ENCODE data around the gene HSPG2.
A peak's percentile ranks its signal among the peaks of the same experiment; 100 is the strongest.
"Not testable (repeated sequence)": the region's sequence is repeated elsewhere in the genome, so short reads cannot be mapped to it uniquely, and the experiment has no call there.

Gene HSPG2

GRCh38 chr1:21779613-21780521 is 157.2 kb downstream of the HSPG2 start:
- Histone ChIP-seq H3K36me3 (ENCODE audit: low read length) (no peaks in the 10 kb centered on the region), H3K4me2 (ENCODE audit: low read depth, low read length, poor library complexity, severe bottlenecking) (peak overlapping the region; percentile 39), H4K20me1 (ENCODE audit: low read depth, low read length) (peaks cover 4% of the 10 kb centered on the region; the same call in 1 of the 2 replicates), H3F3A (ENCODE audit: insufficient read depth) (peaks cover 4% of the 10 kb centered on the region; the same call in 1 of the 2 replicates), H3K4me3 (ENCODE audit: insufficient read depth, low read length, poor library complexity, severe bottlenecking) (peak overlapping the region; percentile 6), H3K27ac (ENCODE audit: low read depth, low read length) (peak overlapping the region; percentile 11; the same call in 1 of the 2 replicates), H3K9me3 (ENCODE audit: insufficient read depth, low read length) (no peaks in the 10 kb centered on the region), H3K79me2 (ENCODE audit: insufficient read depth, low read length) (peaks cover 77% of the 10 kb centered on the region), H2AFZ (ENCODE audit: low read depth, low read length, severe bottlenecking) (no peak overlapping the region), H3K9me2 (replicated peaks; ENCODE audit: insufficient read depth, low read length) (no peaks in the 10 kb centered on the region), H3K9ac (ENCODE audit: low read length) (no peak overlapping the region), H3K27me3 (ENCODE audit: low read length) (no peaks in the 10 kb centered on the region)
- no peak for TF ChIP-seq EZH2phosphoT487 (conservative IDR thresholded peaks at IDR 0.05; ENCODE audit: low read length)
- TF ChIP-seq, protein P1, sequence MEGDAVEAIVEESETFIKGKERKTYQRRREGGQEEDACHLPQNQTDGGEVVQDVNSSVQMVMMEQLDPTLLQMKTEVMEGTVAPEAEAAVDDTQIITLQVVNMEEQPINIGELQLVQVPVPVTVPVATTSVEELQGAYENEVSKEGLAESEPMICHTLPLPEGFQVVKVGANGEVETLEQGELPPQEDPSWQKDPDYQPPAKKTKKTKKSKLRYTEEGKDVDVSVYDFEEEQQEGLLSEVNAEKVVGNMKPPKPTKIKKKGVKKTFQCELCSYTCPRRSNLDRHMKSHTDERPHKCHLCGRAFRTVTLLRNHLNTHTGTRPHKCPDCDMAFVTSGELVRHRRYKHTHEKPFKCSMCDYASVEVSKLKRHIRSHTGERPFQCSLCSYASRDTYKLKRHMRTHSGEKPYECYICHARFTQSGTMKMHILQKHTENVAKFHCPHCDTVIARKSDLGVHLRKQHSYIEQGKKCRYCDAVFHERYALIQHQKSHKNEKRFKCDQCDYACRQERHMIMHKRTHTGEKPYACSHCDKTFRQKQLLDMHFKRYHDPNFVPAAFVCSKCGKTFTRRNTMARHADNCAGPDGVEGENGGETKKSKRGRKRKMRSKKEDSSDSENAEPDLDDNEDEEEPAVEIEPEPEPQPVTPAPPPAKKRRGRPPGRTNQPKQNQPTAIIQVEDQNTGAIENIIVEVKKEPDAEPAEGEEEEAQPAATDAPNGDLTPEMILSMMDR (IDR thresholded peaks at IDR 0.05; ENCODE audit: insufficient read depth, low read length, poor library complexity, severe bottlenecking), result no peak

- Histone ChIP-seq H3K79me2 (ENCODE audit: insufficient read depth, low read length) (peaks cover 92% of the 10 kb centered on the region), H3K4me3 (ENCODE audit: insufficient read depth, low read length, poor library complexity, severe bottlenecking) (no peak overlapping the region), H3K4me2 (ENCODE audit: low read depth, low read length, poor library complexity, severe bottlenecking) (no peak overlapping the region), H3K27ac (ENCODE audit: low read depth, low read length) (no peak overlapping the region), H3K9me3 (ENCODE audit: insufficient read depth, low read length) (no peaks in the 10 kb centered on the region), H3K36me3 (ENCODE audit: low read length) (no peaks in the 10 kb centered on the region), H3K9ac (ENCODE audit: low read length) (no peak overlapping the region), H2AFZ (ENCODE audit: low read depth, low read length, severe bottlenecking) (no peak overlapping the region), H4K20me1 (ENCODE audit: low read depth, low read length) (peaks cover 8% of the 10 kb centered on the region; the same call in 1 of the 2 replicates), H3K9me2 (replicated peaks; ENCODE audit: insufficient read depth, low read length) (no peaks in the 10 kb centered on the region), H3K27me3 (ENCODE audit: low read length) (no peaks in the 10 kb centered on the region), H3F3A (ENCODE audit: insufficient read depth) (peaks cover 3% of the 10 kb centered on the region; the same call in 1 of the 2 replicates)
- TF ChIP-seq, protein P1 (IDR thresholded peaks at IDR 0.05; ENCODE audit: insufficient read depth, low read length, poor library complexity, severe bottlenecking), result no peak
- TF ChIP-seq EZH2phosphoT487 (conservative IDR thresholded peaks at IDR 0.05; ENCODE audit: low read length), result no peak
Measured at GRCh38 chr1:21778405-21778727, 158.7 kb downstream of the HSPG2 start.

DNA sequence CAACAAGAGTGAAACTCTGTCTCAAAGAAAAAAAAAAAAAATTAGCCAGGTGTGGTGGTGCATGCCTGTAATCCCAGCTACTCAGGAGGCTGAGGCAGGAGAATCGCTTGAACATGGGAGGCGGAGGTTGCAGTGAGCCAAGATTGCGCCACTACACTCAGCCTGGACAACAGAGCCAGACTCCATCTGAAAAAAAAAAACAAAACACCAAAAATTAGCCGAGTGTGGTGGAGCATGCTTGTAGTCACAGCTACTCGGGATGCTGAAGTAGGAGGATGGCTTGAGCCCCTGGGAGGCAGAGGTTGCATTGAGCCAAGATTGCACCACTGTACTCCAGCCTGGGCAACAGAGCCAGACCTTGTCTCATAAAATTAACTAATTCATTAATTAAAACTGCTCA is 160.2 kb downstream of the HSPG2 start:
- not testable (repeated sequence) for H2AFZ ChIP-seq (ENCODE audit: low read depth, low read length, severe bottlenecking); H3K9me2 ChIP-seq (replicated peaks; ENCODE audit: insufficient read depth, low read length); H3K27me3 ChIP-seq (ENCODE audit: low read length); H3K9me3 ChIP-seq (ENCODE audit: insufficient read depth, low read length); H3K4me3 ChIP-seq (ENCODE audit: insufficient read depth, low read length, poor library complexity, severe bottlenecking); H3K36me3 ChIP-seq (ENCODE audit: low read length); H3K27ac ChIP-seq (ENCODE audit: low read depth, low read length); H3F3A ChIP-seq (ENCODE audit: insufficient read depth); H3K4me2 ChIP-seq (ENCODE audit: low read depth, low read length, poor library complexity, severe bottlenecking); H3K9ac ChIP-seq (ENCODE audit: low read length)
- peaks cover 98% of the 10 kb centered on the region for H3K79me2 ChIP-seq (ENCODE audit: insufficient read depth, low read length)
- H4K20me1 ChIP-seq (ENCODE audit: low read depth, low read length), result peaks cover 12% of the 10 kb centered on the region; the same call in 1 of the 2 replicates

DNA sequence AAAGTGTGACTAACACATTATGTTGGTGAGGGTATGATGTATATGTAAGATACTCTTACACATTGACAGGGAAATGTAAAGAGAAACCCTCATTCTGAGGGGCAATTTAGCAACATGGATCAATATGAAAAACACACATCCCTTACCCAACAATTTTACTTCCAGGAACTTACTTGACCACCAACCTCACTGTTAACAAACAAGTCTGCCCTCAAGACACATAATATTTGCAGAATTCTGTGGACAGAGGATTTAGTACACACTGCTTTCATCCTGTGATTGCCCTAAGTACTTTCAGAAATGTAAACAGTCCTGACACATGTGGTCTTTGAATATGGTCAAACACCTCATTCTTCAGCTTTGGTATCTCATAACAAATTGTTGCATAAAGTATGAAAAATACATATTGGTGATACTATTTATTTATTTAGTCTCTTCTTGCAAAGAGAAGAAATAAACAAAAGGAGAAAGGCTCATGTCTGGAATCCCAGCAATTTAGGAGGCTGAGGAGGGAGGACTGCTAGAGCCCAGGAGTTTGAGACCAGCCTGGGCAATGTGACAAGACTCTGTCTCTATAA is 161.0 kb downstream of the HSPG2 start:
- Histone ChIP-seq H3K9ac (ENCODE audit: low read length) (no peak overlapping the region), H3K9me3 (ENCODE audit: insufficient read depth, low read length) (no peaks in the 10 kb centered on the region), H3F3A (ENCODE audit: insufficient read depth) (no peaks in the 10 kb centered on the region; the same call in 1 of the 2 replicates), H3K79me2 (ENCODE audit: insufficient read depth, low read length) (peaks cover 96% of the 10 kb centered on the region), H3K4me3 (ENCODE audit: insufficient read depth, low read length, poor library complexity, severe bottlenecking) (no peak overlapping the region), H3K36me3 (ENCODE audit: low read length) (no peaks in the 10 kb centered on the region), H3K4me2 (ENCODE audit: low read depth, low read length, poor library complexity, severe bottlenecking) (no peak overlapping the region), H3K27me3 (ENCODE audit: low read length) (no peaks in the 10 kb centered on the region), H3K9me2 (replicated peaks; ENCODE audit: insufficient read depth, low read length) (no peaks in the 10 kb centered on the region), H4K20me1 (ENCODE audit: low read depth, low read length) (peaks cover 14% of the 10 kb centered on the region; the same call in 1 of the 2 replicates), H2AFZ (ENCODE audit: low read depth, low read length, severe bottlenecking) (no peak overlapping the region), H3K27ac (ENCODE audit: low read depth, low read length) (no peak overlapping the region)
- TF ChIP-seq EZH2phosphoT487 (conservative IDR thresholded peaks at IDR 0.05; ENCODE audit: low read length), result no peak
- TF ChIP-seq, protein P1 (IDR thresholded peaks at IDR 0.05; ENCODE audit: insufficient read depth, low read length, poor library complexity, severe bottlenecking), result no peak

Measured in SU-DHL-6 (cell line).